GM12878 (cell line): ENCODE data around the gene E2F1. TPM values are rescaled to one million over a fixed set of nuclear protein-coding genes. Genes with fewer than 3 reads are reported as not detected.

Experiments used
- ATAC-seq: fragments of 200-7000 bp; cut with Tn5 transposase; 3 replicates; pipeline ENCODE4 v1.9.1; 2020; ENCODE audit warnings: mild to moderate bottlenecking, moderate library complexity
- BruUV-seq: library from RNA; stranded (reverse); fragments of 400-500 nt; replicated peaks from 2 replicates; lab custom pipeline; 2021; lab: Mats Ljungman, UMichigan
- CTCF ChIA-PET: fragments of 300-600 bp; sonication (Branson Sonifier 250); formaldehyde crosslinking; extraction: SDS; loops from one replicate; lab custom pipeline; 2021; ENCODE audit warnings: inconsistent platforms; lab: Yijun Ruan, JAX
- POLR2A ChIA-PET: fragments of 350-600 bp; formaldehyde crosslinking; extraction: SDS; loops from one replicate; lab custom pipeline; 2021; ENCODE audit warnings: inconsistent platforms; lab: Charles Lee
- RAD21 ChIA-PET: fragments of 300-600 bp; sonication (Branson Sonifier 250); formaldehyde crosslinking; loops from one replicate; lab custom pipeline; 2023; ENCODE audit warnings: antibody characterized with exemption; ENCODE audit not compliant: unreplicated experiment; lab: Charles Lee
- SMC1A ChIA-PET: fragments of 300-600 bp; sonication (Branson Sonifier 250); formaldehyde crosslinking; loops from one replicate; lab custom pipeline; 2023; ENCODE audit not compliant: unreplicated experiment, uncharacterized antibody; lab: Charles Lee
- DNase-seq: peaks from one replicate; pipeline ENCODE4 v3.0.0-alpha.2; 2011; ENCODE audit warnings: low read depth, low spot score
- FAIRE-seq: peaks from 3 replicates; lab custom pipeline; 2011; peaks lifted over from hg19 to GRCh38; lab: Jason Lieb, UNC
- H2AFZ ChIP-seq: 2 replicates; pipeline ENCODE4 v1.6.0; 2011; ENCODE audit warnings: low read depth, low read length, control low read depth; ENCODE audit not compliant: control insufficient read depth
- H3K27ac ChIP-seq: 2 replicates; pipeline ENCODE4 v1.5.1; 2011; ENCODE audit warnings: control low read depth; ENCODE audit not compliant: control insufficient read depth, insufficient read depth
- H3K27me3 ChIP-seq, 2 experiments: replicated peaks in 1 of 2; 2 replicates each; pipeline versions ENCODE4 v1.6.0 to v1.6.1; 2011; ENCODE audit warnings: low read length in 1 of 2; ENCODE audit not compliant: control insufficient read depth in 2 of 2, insufficient read depth in 2 of 2
- H3K36me3 ChIP-seq, 2 experiments: 2 replicates each; pipeline ENCODE4 v1.5.1; 2011; ENCODE audit warnings: low read length in 1 of 2; ENCODE audit not compliant: control insufficient read depth in 2 of 2, insufficient read depth in 2 of 2
- H3K4me1 ChIP-seq: 2 replicates; pipeline ENCODE4 v1.6.1; 2011; ENCODE audit warnings: mild to moderate bottlenecking, low read length, moderate library complexity, mixed read lengths; ENCODE audit not compliant: control insufficient read depth, insufficient read depth
- H3K4me2 ChIP-seq: 2 replicates; pipeline ENCODE4 v1.6.0; 2011; ENCODE audit warnings: control low read depth; ENCODE audit not compliant: control insufficient read depth, insufficient read depth
- H3K4me3 ChIP-seq: fragments of 200-600 bp; sonication (generic); 2 replicates; pipeline ENCODE4 v1.5.1; 2016
- H3K79me2 ChIP-seq: 2 replicates; pipeline ENCODE4 v1.6.0; 2011; ENCODE audit warnings: low read length; ENCODE audit not compliant: control insufficient read depth, insufficient read depth
- H3K9ac ChIP-seq: 2 replicates; pipeline ENCODE4 v1.8.0; 2011; ENCODE audit warnings: low read length, control low read depth, mixed read lengths; ENCODE audit not compliant: control insufficient read depth, insufficient read depth
- H3K9me3 ChIP-seq: replicated peaks from 3 replicates; pipeline ENCODE4 v1.5.1; 2011; ENCODE audit warnings: mild to moderate bottlenecking, low read length; ENCODE audit not compliant: control insufficient read depth, insufficient read depth
- H4K20me1 ChIP-seq: 2 replicates; pipeline ENCODE4 v1.6.0; 2011; ENCODE audit not compliant: control insufficient read depth, insufficient read depth
- BCLAF1 ChIP-seq: fragments of 450-650 bp; IDR thresholded peaks from 2 replicates; pipeline ENCODE4 v1.6.1; 2017; ENCODE audit warnings: antibody characterized with exemption, mild to moderate bottlenecking, moderate library complexity
- CHD1 ChIP-seq: IDR thresholded peaks from 2 replicates; pipeline ENCODE4 v1.6.1; 2012; ENCODE audit warnings: low read depth, low read length, improper control_type of control experiment
- CHD2 ChIP-seq: IDR thresholded peaks from 2 replicates; pipeline ENCODE4 v1.6.1; 2011; ENCODE audit warnings: low read depth, low read length, improper control_type of control experiment, borderline replicate concordance
- ELK1 ChIP-seq: IDR thresholded peaks from 2 replicates; pipeline ENCODE4 v1.6.1; 2012; ENCODE audit warnings: low read depth, low read length, improper control_type of control experiment
- ESRRA ChIP-seq: IDR thresholded peaks from 2 replicates; pipeline ENCODE4 v1.6.1; 2012; ENCODE audit warnings: mild to moderate bottlenecking, low read length, improper control_type of control experiment
- GABPA ChIP-seq: IDR thresholded peaks from 2 replicates; pipeline ENCODE4 v1.6.1; 2014; ENCODE audit warnings: antibody characterized with exemption, low read depth, mild to moderate bottlenecking, inconsistent platforms
- KLF5 ChIP-seq: fragments of 450-650 bp; IDR thresholded peaks from 2 replicates; pipeline ENCODE4 v1.6.1; 2014; ENCODE audit warnings: mild to moderate bottlenecking; ENCODE audit not compliant: partially characterized antibody
- MEF2A ChIP-seq: IDR thresholded peaks from 2 replicates; pipeline ENCODE4 v1.6.1; 2011; ENCODE audit warnings: low read depth, mild to moderate bottlenecking, low read length, moderate library complexity; ENCODE audit not compliant: insufficient read depth
- MTA2 ChIP-seq: fragments of 450-650 bp; IDR thresholded peaks from 2 replicates; pipeline ENCODE4 v1.6.1; 2016; ENCODE audit warnings: low read depth, mild to moderate bottlenecking, moderate library complexity
- RCOR1 ChIP-seq: conservative IDR thresholded peaks from 2 replicates; pipeline ENCODE4 v1.6.1; 2012; ENCODE audit warnings: low read depth, low read length, improper control_type of control experiment
- SMAD1 ChIP-seq: fragments of 450-650 bp; IDR thresholded peaks from 2 replicates; pipeline ENCODE4 v1.6.1; 2018; ENCODE audit warnings: mild to moderate bottlenecking, low read depth; ENCODE audit not compliant: partially characterized antibody
- STAT3 ChIP-seq: IDR thresholded peaks from 2 replicates; pipeline ENCODE4 v1.6.1; 2011; ENCODE audit warnings: low read depth, low read length, improper control_type of control experiment
- TARDBP ChIP-seq: IDR thresholded peaks from 2 replicates; pipeline ENCODE4 v1.6.1; 2016; ENCODE audit warnings: borderline replicate concordance
- ZNF207 ChIP-seq: fragments of 450-650 bp; IDR thresholded peaks from 2 replicates; pipeline ENCODE4 v1.6.1; 2014; ENCODE audit warnings: antibody characterized with exemption, mild to moderate bottlenecking, borderline replicate concordance
- ZNF217 ChIP-seq: fragments of 450-650 bp; IDR thresholded peaks from 2 replicates; pipeline ENCODE4 v1.6.1; 2017; ENCODE audit warnings: antibody characterized with exemption, mild to moderate bottlenecking
- ZNF592 ChIP-seq: fragments of 450-650 bp; IDR thresholded peaks from 2 replicates; pipeline ENCODE4 v1.6.1; 2017; ENCODE audit warnings: mild to moderate bottlenecking, moderate library complexity
- ZZZ3 ChIP-seq: IDR thresholded peaks from 2 replicates; pipeline ENCODE4 v1.6.1; 2011; ENCODE audit warnings: low read depth; ENCODE audit not compliant: control insufficient read depth, insufficient read length
- WGBS: methylation state at CpG from one replicate; pipeline ENCODE4 v1.1.6; 2016; ENCODE audit warnings: low lambda C conversion rate; ENCODE audit not compliant: insufficient replicate concordance, insufficient coverage; ENCODE audit errors: missing lambda C conversion rate; 5-methylcytosine and 5-hydroxymethylcytosine counted together
- in situ Hi-C: fragments of 300-500 bp; cut with MboI; formaldehyde crosslinking; loops from 9 replicates; pipeline ENCODE4 v1.14.3; 2018; ENCODE audit warnings: mixed read lengths
- intact Hi-C: fragments of 100-400 bp; cut with micrococcal nuclease; formaldehyde crosslinking; loops from one replicate; pipeline ENCODE4 v1.14.2; 2022; ENCODE audit not compliant: unreplicated experiment
- polyA plus RNA-seq, 11 experiments: library from polyadenylated mRNA; depleted of rRNA in 4 of 11; unstranded in 6 of 11; stranded (reverse) in 5 of 11; fragments of >200 nt; fragmentation: Nextera tagmentation in 4 of 11; fragmentation: Illumina TruSeq in 1 of 11; extraction: Ambion mirVana in 4 of 11; extraction: Trizol in 1 of 11; gene quantifications; 1 replicate in 1 of 11; 2 replicates in 10 of 11; pipeline versions ENCODE4 v1.2.1 to v1.2.3, GENCODE V29; 2011 to 2016; ENCODE audit warnings: inconsistent platforms in 2 of 11, missing spikeins in 2 of 11, low read depth in 1 of 11
- total RNA-seq, 4 experiments: library from RNA; depleted of rRNA in 3 of 4; stranded (reverse); fragments of >200 nt in 3 of 4; fragmentation: Illumina TruSeq in 1 of 4; extraction: Trizol in 1 of 4; gene quantifications; 2 replicates each; pipeline versions ENCODE4 v1.2.1 to v1.2.3, GENCODE V29; 2013 to 2021

The E2F1 gene
- total and polyA plus RNA-seq, 10 of the 15 experiments (the other 5 are each of a cell fraction or from before 2014, with no cell fraction given), result 0.29 to 50.2 (median 19.7) TPM

- TF ChIP-seq MTA2 (no peak), ZNF207 (no peak), ZNF592 (no peak), ELK1 (no peak), CHD2 (no peak)
Observed at GRCh38 chr20:33646191-33646590, 40.0 kb downstream of the E2F1 start (continued).

- peaks cover 3 to 4% of the 10 kb centered on the region in 2 experiments; a peak in 2 of 4 replicates for H3K36me3 ChIP-seq
- H4K20me1 ChIP-seq, result peaks cover 4% of the 10 kb centered on the region; the same call in 1 of the 2 replicates
- no peak overlapping the region for H3K9ac ChIP-seq
- ATAC-seq (no peak), FAIRE-seq (no peak), DNase-seq (no peak)
- in situ Hi-C loops, result no loop called here
- ChIA-PET SMC1A (no interaction called here), CTCF (interaction anchor here (0.8 to 0.9 kb wide), 2 partner anchors 188 to 192 kb away, joined by 3 read pairs; no protein-coding TSS in a partner anchor), POLR2A (no interaction called here), RAD21 (no interaction called here)
- no peaks in the 10 kb centered on the region for H3K27me3 ChIP-seq
- no peaks in the 10 kb centered on the region for H3K9me3 ChIP-seq
- H3K79me2 ChIP-seq, result no peaks in the 10 kb centered on the region
- BruUV-seq, result no TSS peak
- 100% methylated on average over 2 of the region's 2 CpGs for WGBS
- H3K4me3 ChIP-seq, result no peak overlapping the region
- intact Hi-C loops, result no loop called here
- H3K4me2 ChIP-seq, result no peak overlapping the region
- H3K27ac ChIP-seq, result no peak overlapping the region
- peaks cover 18% of the 10 kb centered on the region for H3K4me1 ChIP-seq
- no peak overlapping the region for H2AFZ ChIP-seq
- no peak for TF ChIP-seq GABPA
- no peak for TF ChIP-seq TARDBP
- no peak for TF ChIP-seq MEF2A
- no peak for TF ChIP-seq ZNF217
- no peak for TF ChIP-seq STAT3
- no peak for TF ChIP-seq KLF5
- no peak for TF ChIP-seq RCOR1
- TF ChIP-seq SMAD1, result no peak
- TF ChIP-seq ESRRA, result no peak
- TF ChIP-seq BCLAF1, result no peak
- no peak for TF ChIP-seq ZZZ3
- no peak for TF ChIP-seq ZNF207
- TF ChIP-seq CHD1, result no peak
Observed at GRCh38 chr20:33645396-33645795, 40.8 kb downstream of the E2F1 start.
